D721Med (cell line): ENCODE data around the gene RAD51C.
"Not testable (repeated sequence)": the region's sequence is repeated elsewhere in the genome, so short reads cannot be mapped to it uniquely, and the experiment has no call there.

ENCODE experiments used
- DNase-seq: peaks from one replicate; pipeline ENCODE4 v3.0.0; 2011; ENCODE audit warnings: low spot score; ENCODE audit not compliant: insufficient read length
- FAIRE-seq: peaks from 2 replicates; lab custom pipeline; 2011; peaks lifted over from hg19 to GRCh38; lab: Jason Lieb, UNC
- CTCF ChIP-seq: IDR thresholded peaks from 2 replicates; pipeline ENCODE4 v1.5.1; 2012; ENCODE audit warnings: mild to moderate bottlenecking, control low read depth; ENCODE audit not compliant: insufficient read depth; ENCODE audit errors: missing control alignments

The RAD51C gene

GRCh38 chr17:58671969-58672368 lies 20.4 kb upstream of the RAD51C start:
- no peak for DNase-seq
- TF ChIP-seq CTCF: no peak
- no peak for FAIRE-seq

DNA sequence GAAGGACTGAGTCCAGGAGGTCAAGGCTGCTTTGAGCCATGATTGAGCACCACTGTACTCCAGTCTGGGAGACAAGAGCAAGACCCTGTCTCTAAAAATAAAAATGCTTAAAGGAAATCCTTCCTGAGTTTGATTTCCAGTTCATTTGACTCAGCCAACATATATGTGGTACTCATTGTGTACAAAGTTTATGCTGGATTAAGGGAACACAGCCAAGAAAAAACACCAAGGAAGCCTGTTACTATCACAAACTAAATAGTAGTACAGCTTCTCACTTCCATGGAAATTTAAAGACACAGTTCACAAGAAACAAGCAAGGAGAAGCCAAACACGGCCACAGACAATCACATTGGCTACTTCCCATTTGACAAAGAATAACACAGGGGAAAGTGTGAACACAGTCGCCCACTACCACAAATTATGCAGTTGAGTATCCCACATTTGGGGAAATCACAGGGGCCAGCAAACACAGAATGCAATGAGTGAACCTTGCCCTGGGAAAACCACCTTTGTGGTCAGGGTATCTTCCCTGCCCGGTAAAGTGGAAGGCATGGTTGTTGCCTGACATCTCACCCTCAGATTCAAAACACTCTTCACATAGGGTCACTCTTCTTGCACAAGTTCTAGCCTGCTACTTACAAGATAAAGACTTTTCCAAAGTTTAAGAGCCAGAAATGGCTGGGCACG lies 15.1 kb upstream of the RAD51C start:
- TF ChIP-seq CTCF: no peak
- FAIRE-seq (no peak), DNase-seq (no peak)

- FAIRE-seq, DNase-seq: not testable (repeated sequence)
Measured at GRCh38 chr17:58678287-58678686, 14.1 kb upstream of the RAD51C start.

- no peak for FAIRE-seq
- no peak for DNase-seq
- TF ChIP-seq CTCF: no peak
Measured at GRCh38 chr17:58679263-58680037, 13.0 kb upstream of the RAD51C start.

DNA sequence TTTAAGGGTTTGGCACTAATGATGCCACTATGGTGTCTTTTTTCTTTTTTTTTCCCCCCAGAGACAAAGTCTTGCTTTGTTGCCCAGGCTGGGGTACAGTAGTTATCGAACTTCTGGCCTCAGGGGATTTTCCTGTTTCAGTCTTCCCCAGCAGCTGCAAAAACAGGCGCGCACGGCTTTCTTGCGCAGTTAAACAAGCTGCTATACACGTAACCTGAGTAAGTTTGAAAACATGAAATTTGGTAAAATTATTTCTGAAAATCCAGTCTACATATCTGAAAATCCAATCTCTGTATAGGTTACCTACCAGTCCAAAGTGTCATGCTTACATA lies 12.4 kb upstream of the RAD51C start:
- DNase-seq (no peak), FAIRE-seq (no peak)
- no peak for TF ChIP-seq CTCF

DNA sequence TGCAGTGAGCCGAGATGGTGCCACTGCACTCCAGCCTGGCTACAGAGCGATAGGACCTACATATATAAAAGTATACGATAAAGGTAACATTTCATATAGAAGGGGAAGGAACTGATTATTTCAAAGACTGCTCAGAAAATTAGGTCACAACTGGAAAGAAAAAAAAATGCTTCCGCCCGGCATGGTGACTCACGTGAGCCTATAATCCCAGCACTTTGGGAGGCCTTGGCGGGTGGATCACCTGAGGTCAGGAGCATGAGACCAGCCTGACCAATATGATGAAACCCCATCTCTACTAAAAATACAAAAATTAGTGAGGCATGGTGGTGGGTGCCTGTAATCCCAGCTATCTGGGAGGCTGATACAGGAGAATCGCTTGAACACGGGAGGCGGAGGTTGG lies 8.4 kb upstream of the RAD51C start:
- no peak for DNase-seq
- TF ChIP-seq CTCF: no peak
- FAIRE-seq: no peak

DNA sequence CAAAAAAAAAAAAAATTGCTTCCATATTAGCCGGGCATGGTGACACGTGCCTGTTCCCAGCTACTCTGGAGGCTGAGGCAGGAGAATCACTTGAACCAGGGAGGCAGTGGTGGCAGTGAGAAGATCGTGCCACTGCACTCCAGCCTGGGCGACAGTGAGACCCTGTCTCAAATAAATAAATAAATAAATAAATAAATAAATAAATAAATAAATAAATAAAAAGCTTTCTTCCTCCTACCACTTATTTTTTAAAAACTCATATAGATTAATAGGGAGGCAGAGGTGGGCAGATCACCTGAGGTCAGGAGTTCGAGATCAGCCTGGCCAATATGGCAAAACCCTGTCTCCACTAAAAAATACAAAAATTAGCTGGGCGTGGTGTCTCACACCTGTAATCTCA lies 7.9 kb upstream of the RAD51C start:
- not testable (repeated sequence) for FAIRE-seq, DNase-seq

- no peak for DNase-seq
- TF ChIP-seq CTCF: no peak
- FAIRE-seq: no peak
Measured at GRCh38 chr17:58686980-58687379, 5.4 kb upstream of the RAD51C start.
